GM12878 (cell line): Measurements from ENCODE around the gene SAMD3. TPM values are rescaled to one million over a fixed set of nuclear protein-coding genes. Genes with fewer than 3 reads are reported as not detected.
A peak's percentile ranks its signal among the peaks of the same experiment; 100 is the strongest.

ENCODE experiments used
- ATAC-seq: fragments of 200-7000 bp; cut with Tn5 transposase; 3 replicates; pipeline ENCODE4 v1.9.1; 2020; ENCODE audit warnings: mild to moderate bottlenecking, moderate library complexity
- BruUV-seq: library from RNA; stranded (reverse); fragments of 400-500 nt; replicated peaks from 2 replicates; lab custom pipeline; 2021; lab: Mats Ljungman, UMichigan
- CTCF ChIA-PET: fragments of 300-600 bp; sonication (Branson Sonifier 250); formaldehyde crosslinking; extraction: SDS; loops from one replicate; lab custom pipeline; 2021; ENCODE audit warnings: inconsistent platforms; lab: Yijun Ruan, JAX
- POLR2A ChIA-PET: fragments of 350-600 bp; formaldehyde crosslinking; extraction: SDS; loops from one replicate; lab custom pipeline; 2021; ENCODE audit warnings: inconsistent platforms; lab: Charles Lee
- RAD21 ChIA-PET: fragments of 300-600 bp; sonication (Branson Sonifier 250); formaldehyde crosslinking; loops from one replicate; lab custom pipeline; 2023; ENCODE audit warnings: antibody characterized with exemption; ENCODE audit not compliant: unreplicated experiment; lab: Charles Lee
- SMC1A ChIA-PET: fragments of 300-600 bp; sonication (Branson Sonifier 250); formaldehyde crosslinking; loops from one replicate; lab custom pipeline; 2023; ENCODE audit not compliant: unreplicated experiment, uncharacterized antibody; lab: Charles Lee
- DNase-seq: peaks from one replicate; pipeline ENCODE4 v3.0.0-alpha.2; 2011; ENCODE audit warnings: low read depth, low spot score
- FAIRE-seq: peaks from 3 replicates; lab custom pipeline; 2011; peaks lifted over from hg19 to GRCh38; lab: Jason Lieb, UNC
- H2AFZ ChIP-seq: 2 replicates; pipeline ENCODE4 v1.6.0; 2011; ENCODE audit warnings: low read depth, low read length, control low read depth; ENCODE audit not compliant: control insufficient read depth
- H3K27ac ChIP-seq: 2 replicates; pipeline ENCODE4 v1.5.1; 2011; ENCODE audit warnings: control low read depth; ENCODE audit not compliant: control insufficient read depth, insufficient read depth
- H3K27me3 ChIP-seq, 2 experiments: replicated peaks in 1 of 2; 2 replicates each; pipeline versions ENCODE4 v1.6.0 to v1.6.1; 2011; ENCODE audit warnings: low read length in 1 of 2; ENCODE audit not compliant: control insufficient read depth in 2 of 2, insufficient read depth in 2 of 2
- H3K36me3 ChIP-seq, 2 experiments: 2 replicates each; pipeline ENCODE4 v1.5.1; 2011; ENCODE audit warnings: low read length in 1 of 2; ENCODE audit not compliant: control insufficient read depth in 2 of 2, insufficient read depth in 2 of 2
- H3K4me1 ChIP-seq: 2 replicates; pipeline ENCODE4 v1.6.1; 2011; ENCODE audit warnings: mild to moderate bottlenecking, low read length, moderate library complexity, mixed read lengths; ENCODE audit not compliant: control insufficient read depth, insufficient read depth
- H3K4me2 ChIP-seq: 2 replicates; pipeline ENCODE4 v1.6.0; 2011; ENCODE audit warnings: control low read depth; ENCODE audit not compliant: control insufficient read depth, insufficient read depth
- H3K4me3 ChIP-seq: fragments of 200-600 bp; sonication (generic); 2 replicates; pipeline ENCODE4 v1.5.1; 2016
- H3K79me2 ChIP-seq: 2 replicates; pipeline ENCODE4 v1.6.0; 2011; ENCODE audit warnings: low read length; ENCODE audit not compliant: control insufficient read depth, insufficient read depth
- H3K9ac ChIP-seq: 2 replicates; pipeline ENCODE4 v1.8.0; 2011; ENCODE audit warnings: low read length, control low read depth, mixed read lengths; ENCODE audit not compliant: control insufficient read depth, insufficient read depth
- H3K9me3 ChIP-seq: replicated peaks from 3 replicates; pipeline ENCODE4 v1.5.1; 2011; ENCODE audit warnings: mild to moderate bottlenecking, low read length; ENCODE audit not compliant: control insufficient read depth, insufficient read depth
- H4K20me1 ChIP-seq: 2 replicates; pipeline ENCODE4 v1.6.0; 2011; ENCODE audit not compliant: control insufficient read depth, insufficient read depth
- CBFB ChIP-seq: IDR thresholded peaks from 2 replicates; pipeline ENCODE4 v1.6.1; 2016; ENCODE audit warnings: antibody characterized with exemption, low read depth
- CBX3 ChIP-seq: fragments of 200-600 bp; sonication (generic); IDR thresholded peaks from 2 replicates; pipeline ENCODE4 v1.6.1; 2016; ENCODE audit warnings: low read depth, borderline replicate concordance
- DPF2 ChIP-seq: fragments of 450-650 bp; IDR thresholded peaks from 2 replicates; pipeline ENCODE4 v1.6.1; 2017; ENCODE audit warnings: mild to moderate bottlenecking
- EED ChIP-seq: sonication (generic); IDR thresholded peaks from 2 replicates; pipeline ENCODE4 v1.6.1; 2016; ENCODE audit warnings: antibody characterized with exemption, low read depth
- ELK1 ChIP-seq: IDR thresholded peaks from 2 replicates; pipeline ENCODE4 v1.6.1; 2012; ENCODE audit warnings: low read depth, low read length, improper control_type of control experiment
- GATAD2B ChIP-seq: fragments of 450-650 bp; conservative IDR thresholded peaks from 2 replicates; pipeline ENCODE4 v1.6.1; 2017; ENCODE audit warnings: low read depth, mild to moderate bottlenecking, moderate library complexity
- JUND ChIP-seq: IDR thresholded peaks from 2 replicates; pipeline ENCODE4 v1.6.1; 2012; ENCODE audit warnings: low read depth, mild to moderate bottlenecking, low read length, improper control_type of control experiment, moderate library complexity
- KAT2A ChIP-seq: conservative IDR thresholded peaks from 2 replicates; pipeline ENCODE4 v1.6.1; 2011; ENCODE audit warnings: low read depth, low read length; ENCODE audit not compliant: control insufficient read depth
- MYB ChIP-seq: fragments of 150-350 bp; IDR thresholded peaks from 2 replicates; pipeline ENCODE4 v1.6.1; 2014; ENCODE audit warnings: mild to moderate bottlenecking, low read depth, low read length, borderline replicate concordance
- MYC ChIP-seq: IDR thresholded peaks from 2 replicates; pipeline ENCODE4 v1.6.1; 2011; ENCODE audit warnings: mild to moderate bottlenecking, low read length, moderate library complexity, inconsistent platforms; ENCODE audit not compliant: insufficient read depth, insufficient replicate concordance, insufficient read length, severe bottlenecking
- NFYA ChIP-seq: IDR thresholded peaks from 2 replicates; pipeline ENCODE4 v1.6.1; 2011; ENCODE audit warnings: low read depth, mild to moderate bottlenecking, low read length, improper control_type of control experiment, borderline replicate concordance
- POLR2AphosphoS2 ChIP-seq: IDR thresholded peaks from 2 replicates; pipeline ENCODE4 v1.6.1; 2011; ENCODE audit warnings: low read depth, mild to moderate bottlenecking, low read length, improper control_type of control experiment, moderate library complexity
- RB1 ChIP-seq: fragments of 450-650 bp; formaldehyde crosslinking; IDR thresholded peaks from 2 replicates; pipeline ENCODE4 v1.6.1; 2017; ENCODE audit warnings: mild to moderate bottlenecking, borderline replicate concordance
- RBBP5 ChIP-seq: fragments of 200-600 bp; sonication (generic); conservative IDR thresholded peaks from 2 replicates; pipeline ENCODE4 v1.6.1; 2016
- RUNX3 ChIP-seq: IDR thresholded peaks from 2 replicates; pipeline ENCODE4 v1.6.1; 2012; ENCODE audit warnings: low read length, inconsistent platforms
- SMAD1 ChIP-seq: fragments of 450-650 bp; IDR thresholded peaks from 2 replicates; pipeline ENCODE4 v1.6.1; 2018; ENCODE audit warnings: mild to moderate bottlenecking, low read depth; ENCODE audit not compliant: partially characterized antibody
- SMARCA5 ChIP-seq: fragments of 450-650 bp; IDR thresholded peaks from 2 replicates; pipeline ENCODE4 v1.6.1; 2017; ENCODE audit warnings: mild to moderate bottlenecking
- TCF3 ChIP-seq: IDR thresholded peaks from 2 replicates; pipeline ENCODE4 v1.6.1; 2012; ENCODE audit warnings: low read depth, mild to moderate bottlenecking, low read length, borderline replicate concordance; ENCODE audit not compliant: insufficient read depth
- YY1 ChIP-seq: IDR thresholded peaks from 2 replicates; pipeline ENCODE4 v1.6.1; 2011; ENCODE audit warnings: low read depth, mild to moderate bottlenecking, low read length
- ZBTB4 ChIP-seq: fragments of 450-650 bp; formaldehyde crosslinking; IDR thresholded peaks from 2 replicates; pipeline ENCODE4 v1.4.0; 2022; ENCODE audit warnings: mild to moderate bottlenecking, moderate library complexity
- WGBS: methylation state at CpG from one replicate; pipeline ENCODE4 v1.1.6; 2016; ENCODE audit warnings: low lambda C conversion rate; ENCODE audit not compliant: insufficient replicate concordance, insufficient coverage; ENCODE audit errors: missing lambda C conversion rate; 5-methylcytosine and 5-hydroxymethylcytosine counted together
- in situ Hi-C: fragments of 300-500 bp; cut with MboI; formaldehyde crosslinking; loops from 9 replicates; pipeline ENCODE4 v1.14.3; 2018; ENCODE audit warnings: mixed read lengths
- intact Hi-C: fragments of 100-400 bp; cut with micrococcal nuclease; formaldehyde crosslinking; loops from one replicate; pipeline ENCODE4 v1.14.2; 2022; ENCODE audit not compliant: unreplicated experiment
- polyA plus RNA-seq, 11 experiments: library from polyadenylated mRNA; depleted of rRNA in 4 of 11; unstranded in 6 of 11; stranded (reverse) in 5 of 11; fragments of >200 nt; fragmentation: Nextera tagmentation in 4 of 11; fragmentation: Illumina TruSeq in 1 of 11; extraction: Ambion mirVana in 4 of 11; extraction: Trizol in 1 of 11; gene quantifications; 1 replicate in 1 of 11; 2 replicates in 10 of 11; pipeline versions ENCODE4 v1.2.1 to v1.2.3, GENCODE V29; 2011 to 2016; ENCODE audit warnings: inconsistent platforms in 2 of 11, missing spikeins in 2 of 11, low read depth in 1 of 11
- total RNA-seq, 4 experiments: library from RNA; depleted of rRNA in 3 of 4; stranded (reverse); fragments of >200 nt in 3 of 4; fragmentation: Illumina TruSeq in 1 of 4; extraction: Trizol in 1 of 4; gene quantifications; 2 replicates each; pipeline versions ENCODE4 v1.2.1 to v1.2.3, GENCODE V29; 2013 to 2021

Gene SAMD3
- total and polyA plus RNA-seq, 10 of the 15 experiments (the other 5 are each of a cell fraction or from before 2014, with no cell fraction given) = 0.04 to 2.3 (median 0.39) TPM; not detected in 2

- intact Hi-C loops (no loop called here), in situ Hi-C loops (no loop called here)
- Histone ChIP-seq H3K36me3 (no peaks in the 10 kb centered on the region), H3K9ac (no peak overlapping the region), H3K9me3 (peaks cover 6% of the 10 kb centered on the region; the same call in 2 of the 3 replicates), H4K20me1 (no peaks in the 10 kb centered on the region), H3K79me2 (peaks cover 11% of the 10 kb centered on the region), H3K4me3 (no peak overlapping the region), H3K4me1 (peaks cover 13% of the 10 kb centered on the region), H3K27me3 (no peaks in the 10 kb centered on the region), H3K27ac (peak overlapping the region; percentile 74), H3K4me2 (peak overlapping the region; percentile 88; the same call in 1 of the 2 replicates), H2AFZ (peak overlapping the region; percentile 9)
- ATAC-seq = peak; percentile 26
- no peak for FAIRE-seq
- POLR2A ChIA-PET = no interaction called here
- RAD21 ChIA-PET = no interaction called here
- CTCF ChIA-PET = no interaction called here
- TF ChIP-seq JUND = no peak
- no peak for TF ChIP-seq EED
- TF ChIP-seq KAT2A = no peak
- no peak for TF ChIP-seq RB1
- TF ChIP-seq RUNX3 = no peak
- TF ChIP-seq CBFB = no peak
- TF ChIP-seq SMARCA5 = no peak
- no peak for TF ChIP-seq ELK1
- no peak for TF ChIP-seq ZBTB4 (CRISPR knock-in tag)
- no peak for TF ChIP-seq DPF2
- TF ChIP-seq CBX3 = no peak
- TF ChIP-seq YY1 = no peak
- no peak for TF ChIP-seq TCF3
- no peak for TF ChIP-seq GATAD2B
- TF ChIP-seq MYB = no peak
- TF ChIP-seq SMAD1 = no peak
- TF ChIP-seq RBBP5 = no peak
- no peak for TF ChIP-seq MYC
- TF ChIP-seq NFYA = no peak
- TF ChIP-seq POLR2AphosphoS2 = no peak
- WGBS = 0% methylated on average over 2 of the region's 2 CpGs
- no peak for DNase-seq
- BruUV-seq = no TSS peak
- SMC1A ChIA-PET = no interaction called here
Measured at GRCh38 chr6:130259557-130259956, 36.8 kb upstream of the SAMD3 start.
